Activated CD8-positive, alpha-beta T cell treated with anti-CD3 and anti-CD28 coated beads for 36 hours (primary cell): ENCODE results near the gene PLK2. TPM values are rescaled to one million over a fixed set of nuclear protein-coding genes. Genes with fewer than 3 reads are reported as not detected.

Source experiments
- ATAC-seq: fragments of 200-7000 bp; cut with Tn5 transposase; one replicate; pipeline ENCODE4 v1.10.0; 2021; ENCODE audit warnings: mild to moderate bottlenecking, moderate library complexity
- CTCF ChIA-PET: fragments of 350-600 bp; sonication (Branson Sonifier 250); formaldehyde crosslinking; loops from one replicate; lab custom pipeline; 2021; ENCODE audit warnings: antibody characterized with exemption; lab: Charles Lee
- POLR2A ChIA-PET: fragments of 350-600 bp; sonication (Branson Sonifier 250); formaldehyde crosslinking; loops from one replicate; lab custom pipeline; 2021; ENCODE audit warnings: antibody characterized with exemption; lab: Charles Lee
- DNase-seq: peaks from one replicate; pipeline ENCODE4 v3.0.0-alpha.2; 2020
- H3K27ac Mint-ChIP-seq: one replicate; pipeline ENCODE4 v1.8.0; 2021; ENCODE audit warnings: mild to moderate bottlenecking, mixed read lengths
- H3K27me3 Mint-ChIP-seq: one replicate; pipeline ENCODE4 v1.8.0; 2021; ENCODE audit warnings: mixed read lengths
- H3K36me3 Mint-ChIP-seq: one replicate; pipeline ENCODE4 v1.8.0; 2021; ENCODE audit warnings: low read depth, mixed read lengths
- H3K4me1 Mint-ChIP-seq: one replicate; pipeline ENCODE4 v1.8.0; 2021; ENCODE audit warnings: low read depth, mixed read lengths
- H3K4me3 Mint-ChIP-seq: one replicate; pipeline ENCODE4 v1.8.0; 2021; ENCODE audit warnings: mild to moderate bottlenecking, moderate library complexity, mixed read lengths
- H3K9me3 Mint-ChIP-seq: one replicate; pipeline ENCODE4 v1.8.0; 2021; ENCODE audit warnings: mixed read lengths
- intact Hi-C: fragments of 100-400 bp; cut with micrococcal nuclease; formaldehyde crosslinking; loops from one replicate; pipeline ENCODE4 v1.10.0; 2022
- total RNA-seq, 2 experiments: library from RNA; stranded (reverse); gene quantifications; one replicate each; pipeline ENCODE4 v1.2.3, GENCODE V29; 2021
- TF ChIP-seq, protein P1 (sequence below): fragments of 200-600 bp; IDR thresholded peaks from one replicate; pipeline ENCODE4 v1.8.0; 2022; ENCODE audit warnings: antibody characterized with exemption, mild to moderate bottlenecking

PLK2 gene
- total RNA-seq, 2 experiments from 2014 or later: 3.1 to 4.0 TPM

- no peak for DNase-seq
- POLR2A ChIA-PET: no interaction called here
- no peak for ATAC-seq
- Mint-ChIP-seq H3K9me3 (no peaks in the 10 kb centered on the region), H3K27me3 (peaks cover 10% of the 10 kb centered on the region), H3K36me3 (no peaks in the 10 kb centered on the region), H3K27ac (no peak overlapping the region), H3K4me1 (peaks cover 7% of the 10 kb centered on the region), H3K4me3 (no peak overlapping the region)
- intact Hi-C loops: no loop called here
- TF ChIP-seq, protein P1, sequence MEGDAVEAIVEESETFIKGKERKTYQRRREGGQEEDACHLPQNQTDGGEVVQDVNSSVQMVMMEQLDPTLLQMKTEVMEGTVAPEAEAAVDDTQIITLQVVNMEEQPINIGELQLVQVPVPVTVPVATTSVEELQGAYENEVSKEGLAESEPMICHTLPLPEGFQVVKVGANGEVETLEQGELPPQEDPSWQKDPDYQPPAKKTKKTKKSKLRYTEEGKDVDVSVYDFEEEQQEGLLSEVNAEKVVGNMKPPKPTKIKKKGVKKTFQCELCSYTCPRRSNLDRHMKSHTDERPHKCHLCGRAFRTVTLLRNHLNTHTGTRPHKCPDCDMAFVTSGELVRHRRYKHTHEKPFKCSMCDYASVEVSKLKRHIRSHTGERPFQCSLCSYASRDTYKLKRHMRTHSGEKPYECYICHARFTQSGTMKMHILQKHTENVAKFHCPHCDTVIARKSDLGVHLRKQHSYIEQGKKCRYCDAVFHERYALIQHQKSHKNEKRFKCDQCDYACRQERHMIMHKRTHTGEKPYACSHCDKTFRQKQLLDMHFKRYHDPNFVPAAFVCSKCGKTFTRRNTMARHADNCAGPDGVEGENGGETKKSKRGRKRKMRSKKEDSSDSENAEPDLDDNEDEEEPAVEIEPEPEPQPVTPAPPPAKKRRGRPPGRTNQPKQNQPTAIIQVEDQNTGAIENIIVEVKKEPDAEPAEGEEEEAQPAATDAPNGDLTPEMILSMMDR: no peak
- CTCF ChIA-PET: interaction anchor here (0.9 to 1.2 kb wide), 2 partner anchors 676 to 1157 kb away, joined by 3 to 4 read pairs; no protein-coding TSS in a partner anchor
Observed at GRCh38 chr5:58455480-58455879, 4.4 kb downstream of the PLK2 start.

GRCh38 chr5:58455066-58455465 lies 4.8 kb downstream of the PLK2 start:
- Mint-ChIP-seq H3K27me3 (peaks cover 10% of the 10 kb centered on the region), H3K9me3 (no peaks in the 10 kb centered on the region), H3K36me3 (no peaks in the 10 kb centered on the region), H3K27ac (no peak overlapping the region), H3K4me3 (no peak overlapping the region), H3K4me1 (peaks cover 7% of the 10 kb centered on the region)
- CTCF ChIA-PET: interaction anchor here (0.9 kb wide), 1 partner anchor 676 kb away, joined by 3 read pairs; no protein-coding TSS in a partner anchor
- ATAC-seq: no peak
- TF ChIP-seq, protein P1: no peak
- POLR2A ChIA-PET: no interaction called here
- intact Hi-C loops: no loop called here
- DNase-seq: no peak

DNA sequence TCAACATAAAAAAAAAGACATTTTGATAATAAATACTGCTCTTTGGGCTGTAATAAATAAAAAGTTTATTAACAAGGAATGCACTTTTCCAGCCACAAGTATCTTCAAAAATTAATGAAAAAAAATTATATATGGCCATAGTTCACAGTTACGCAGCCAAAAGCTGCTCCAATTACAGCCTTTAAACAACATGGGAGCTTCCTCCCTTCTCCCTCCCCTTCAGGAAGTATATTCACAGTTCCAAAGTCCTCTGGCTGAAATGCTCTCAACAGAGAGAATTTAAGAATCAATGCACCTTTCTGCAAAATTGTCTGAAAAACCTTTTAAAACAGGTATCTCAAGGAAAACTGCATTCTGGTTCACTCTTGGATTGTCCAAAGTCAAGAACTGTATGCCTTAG lies 5.9 kb downstream of the PLK2 start:
- DNase-seq (no peak), ATAC-seq (no peak)
- H3K9me3 Mint-ChIP-seq: no peaks in the 10 kb centered on the region
- H3K27ac Mint-ChIP-seq: no peak overlapping the region
- TF ChIP-seq, protein P1: no peak
- intact Hi-C loops: no loop called here
- H3K4me1 Mint-ChIP-seq: peaks cover 5% of the 10 kb centered on the region
- peaks cover 10% of the 10 kb centered on the region for H3K27me3 Mint-ChIP-seq
- ChIA-PET CTCF (interaction anchor here (1.0 kb wide), 1 partner anchor 1155 kb away, joined by 3 read pairs; no protein-coding TSS in a partner anchor), POLR2A (no interaction called here)
- H3K4me3 Mint-ChIP-seq: no peak overlapping the region
- no peaks in the 10 kb centered on the region for H3K36me3 Mint-ChIP-seq

- CTCF ChIA-PET: interaction anchor here (1.0 kb wide), 1 partner anchor 1154 kb away, joined by 3 read pairs; no protein-coding TSS in a partner anchor
- intact Hi-C loops: no loop called here
- no peak overlapping the region for H3K4me3 Mint-ChIP-seq
- DNase-seq (no peak), ATAC-seq (no peak)
- no peaks in the 10 kb centered on the region for H3K9me3 Mint-ChIP-seq
- H3K27me3 Mint-ChIP-seq: peaks cover 5% of the 10 kb centered on the region
- H3K4me1 Mint-ChIP-seq: no peaks in the 10 kb centered on the region
- POLR2A ChIA-PET: no interaction called here
- H3K36me3 Mint-ChIP-seq: no peaks in the 10 kb centered on the region
- TF ChIP-seq, protein P1: no peak
- H3K27ac Mint-ChIP-seq: no peak overlapping the region
Observed at GRCh38 chr5:58453306-58453705, 6.6 kb downstream of the PLK2 start.

- no peaks in the 10 kb centered on the region for H3K9me3 Mint-ChIP-seq
- ChIA-PET POLR2A (interaction anchor here (1.1 kb wide), 1 partner anchor 23 kb away, joined by 5 read pairs; no protein-coding TSS in a partner anchor), CTCF (interaction anchor here (1.0 kb wide), 1 partner anchor 1153 kb away, joined by 3 read pairs; no protein-coding TSS in a partner anchor)
- H3K36me3 Mint-ChIP-seq: no peaks in the 10 kb centered on the region
- H3K4me3 Mint-ChIP-seq: no peak overlapping the region
- no peaks in the 10 kb centered on the region for H3K27me3 Mint-ChIP-seq
- no peaks in the 10 kb centered on the region for H3K4me1 Mint-ChIP-seq
- intact Hi-C loops: no loop called here
- DNase-seq (no peak), ATAC-seq (no peak)
- TF ChIP-seq, protein P1: no peak
- H3K27ac Mint-ChIP-seq: no peak overlapping the region
Observed at GRCh38 chr5:58452566-58453258, 7.2 kb downstream of the PLK2 start.
